NCI-H510A (cell line): ENCODE data around the gene GLYATL3.
A peak's percentile ranks its signal among the peaks of the same experiment; 100 is the strongest.

Experiments
- DNase-seq: peaks from one replicate; lab custom pipeline; 2025; lab: John Stamatoyannopoulos, UW

Gene GLYATL3

GRCh38 chr6:49548613-49549304 lies 49.0 kb downstream of the GLYATL3 start:
- DNase-seq: no peak

GRCh38 chr6:49549691-49550491 lies 50.2 kb downstream of the GLYATL3 start:
- no peak for DNase-seq

- peak; percentile 87 for DNase-seq
Observed at GRCh38 chr6:49550492-49551077, 50.9 kb downstream of the GLYATL3 start, which contains the start of gene C6orf141. Gene C6orf141 (plus strand): TSS chr6:49550668. CDS start chr6:49550793, 125 bp downstream.

- DNase-seq: peak; percentile 9
Observed at GRCh38 chr6:49551078-49551865, 51.5 kb downstream of the GLYATL3 start.

- no peak for DNase-seq
Observed at GRCh38 chr6:49551866-49552129, 52.1 kb downstream of the GLYATL3 start.

GRCh38 chr6:49552596-49552995 lies 52.9 kb downstream of the GLYATL3 start:
- no peak for DNase-seq

GRCh38 chr6:49553384-49553783 lies 53.7 kb downstream of the GLYATL3 start:
- no peak for DNase-seq

GRCh38 chr6:49555951-49556350 lies 56.2 kb downstream of the GLYATL3 start:
- no peak for DNase-seq

- peak; percentile 59 for DNase-seq
Observed at GRCh38 chr6:49556429-49556837, 56.7 kb downstream of the GLYATL3 start.

GRCh38 chr6:49557177-49557576 lies 57.5 kb downstream of the GLYATL3 start:
- DNase-seq: no peak

- DNase-seq: no peak
Observed at GRCh38 chr6:49558238-49558637, 58.5 kb downstream of the GLYATL3 start.

- DNase-seq: no peak
Observed at GRCh38 chr6:49563006-49563886, 63.5 kb downstream of the GLYATL3 start.

GRCh38 chr6:49564552-49564951 lies 64.8 kb downstream of the GLYATL3 start:
- DNase-seq: no peak

GRCh38 chr6:49565261-49565660 lies 65.5 kb downstream of the GLYATL3 start:
- DNase-seq: no peak

GRCh38 chr6:49565855-49566254 lies 66.1 kb downstream of the GLYATL3 start:
- no peak for DNase-seq

GRCh38 chr6:49570474-49571079 lies 70.9 kb downstream of the GLYATL3 start:
- no peak for DNase-seq

- no peak for DNase-seq
Observed at GRCh38 chr6:49576618-49577017, 76.9 kb downstream of the GLYATL3 start.
